ENCODE data around the gene SLC44A3.

DNA sequence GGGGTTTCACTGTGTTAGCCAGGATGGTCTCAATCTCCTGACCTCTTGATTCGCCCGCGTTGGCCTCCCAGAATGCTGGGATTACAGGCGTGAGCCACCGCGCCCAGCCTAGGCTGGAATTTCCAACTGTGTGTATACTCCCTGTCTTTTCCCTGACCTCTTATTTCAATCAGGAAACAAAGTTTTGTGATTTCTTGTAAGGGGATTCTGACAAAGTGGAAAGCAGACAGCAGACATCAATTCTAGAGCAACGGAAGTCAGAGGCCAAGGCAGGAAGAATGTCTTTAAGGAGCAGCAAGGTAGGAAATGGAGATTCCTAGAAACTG is 36.0 kb upstream of the SLC44A3 start:
- TF ChIP-seq JUNB (IDR thresholded peaks at IDR 0.05) = no peak
- no peak for TF ChIP-seq GATA3 (IDR thresholded peaks at IDR 0.05; ENCODE audit: borderline replicate concordance)
- TF ChIP-seq, protein P1, sequence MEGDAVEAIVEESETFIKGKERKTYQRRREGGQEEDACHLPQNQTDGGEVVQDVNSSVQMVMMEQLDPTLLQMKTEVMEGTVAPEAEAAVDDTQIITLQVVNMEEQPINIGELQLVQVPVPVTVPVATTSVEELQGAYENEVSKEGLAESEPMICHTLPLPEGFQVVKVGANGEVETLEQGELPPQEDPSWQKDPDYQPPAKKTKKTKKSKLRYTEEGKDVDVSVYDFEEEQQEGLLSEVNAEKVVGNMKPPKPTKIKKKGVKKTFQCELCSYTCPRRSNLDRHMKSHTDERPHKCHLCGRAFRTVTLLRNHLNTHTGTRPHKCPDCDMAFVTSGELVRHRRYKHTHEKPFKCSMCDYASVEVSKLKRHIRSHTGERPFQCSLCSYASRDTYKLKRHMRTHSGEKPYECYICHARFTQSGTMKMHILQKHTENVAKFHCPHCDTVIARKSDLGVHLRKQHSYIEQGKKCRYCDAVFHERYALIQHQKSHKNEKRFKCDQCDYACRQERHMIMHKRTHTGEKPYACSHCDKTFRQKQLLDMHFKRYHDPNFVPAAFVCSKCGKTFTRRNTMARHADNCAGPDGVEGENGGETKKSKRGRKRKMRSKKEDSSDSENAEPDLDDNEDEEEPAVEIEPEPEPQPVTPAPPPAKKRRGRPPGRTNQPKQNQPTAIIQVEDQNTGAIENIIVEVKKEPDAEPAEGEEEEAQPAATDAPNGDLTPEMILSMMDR (IDR thresholded peaks at IDR 0.05) = no peak
- TF ChIP-seq, protein P2, sequence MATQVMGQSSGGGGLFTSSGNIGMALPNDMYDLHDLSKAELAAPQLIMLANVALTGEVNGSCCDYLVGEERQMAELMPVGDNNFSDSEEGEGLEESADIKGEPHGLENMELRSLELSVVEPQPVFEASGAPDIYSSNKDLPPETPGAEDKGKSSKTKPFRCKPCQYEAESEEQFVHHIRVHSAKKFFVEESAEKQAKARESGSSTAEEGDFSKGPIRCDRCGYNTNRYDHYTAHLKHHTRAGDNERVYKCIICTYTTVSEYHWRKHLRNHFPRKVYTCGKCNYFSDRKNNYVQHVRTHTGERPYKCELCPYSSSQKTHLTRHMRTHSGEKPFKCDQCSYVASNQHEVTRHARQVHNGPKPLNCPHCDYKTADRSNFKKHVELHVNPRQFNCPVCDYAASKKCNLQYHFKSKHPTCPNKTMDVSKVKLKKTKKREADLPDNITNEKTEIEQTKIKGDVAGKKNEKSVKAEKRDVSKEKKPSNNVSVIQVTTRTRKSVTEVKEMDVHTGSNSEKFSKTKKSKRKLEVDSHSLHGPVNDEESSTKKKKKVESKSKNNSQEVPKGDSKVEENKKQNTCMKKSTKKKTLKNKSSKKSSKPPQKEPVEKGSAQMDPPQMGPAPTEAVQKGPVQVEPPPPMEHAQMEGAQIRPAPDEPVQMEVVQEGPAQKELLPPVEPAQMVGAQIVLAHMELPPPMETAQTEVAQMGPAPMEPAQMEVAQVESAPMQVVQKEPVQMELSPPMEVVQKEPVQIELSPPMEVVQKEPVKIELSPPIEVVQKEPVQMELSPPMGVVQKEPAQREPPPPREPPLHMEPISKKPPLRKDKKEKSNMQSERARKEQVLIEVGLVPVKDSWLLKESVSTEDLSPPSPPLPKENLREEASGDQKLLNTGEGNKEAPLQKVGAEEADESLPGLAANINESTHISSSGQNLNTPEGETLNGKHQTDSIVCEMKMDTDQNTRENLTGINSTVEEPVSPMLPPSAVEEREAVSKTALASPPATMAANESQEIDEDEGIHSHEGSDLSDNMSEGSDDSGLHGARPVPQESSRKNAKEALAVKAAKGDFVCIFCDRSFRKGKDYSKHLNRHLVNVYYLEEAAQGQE (IDR thresholded peaks at IDR 0.05) = no peak
- no peak for TF ChIP-seq POLR2A (IDR thresholded peaks at IDR 0.05; ENCODE audit: low read length)
- no peak for TF ChIP-seq JUN (IDR thresholded peaks at IDR 0.05)
- TF ChIP-seq RAD21 (conservative IDR thresholded peaks at IDR 0.05 in 1 of 2, IDR thresholded peaks at IDR 0.05 in 1 of 2) = no peak
- no peak for TF ChIP-seq EP300 (IDR thresholded peaks at IDR 0.05)
